Raji (cell line): ENCODE measurements around the gene PPARD.

Experiments used
- POLR2A ChIP-seq: IDR thresholded peaks from 2 replicates; pipeline ENCODE4 v1.6.1; 2011; ENCODE audit warnings: low read depth, low read length, control low read depth; ENCODE audit not compliant: insufficient read depth

Gene PPARD

GRCh38 chr6:35429463-35429862 lies 87.1 kb downstream of the PPARD start:
- TF ChIP-seq POLR2A, result no peak

DNA sequence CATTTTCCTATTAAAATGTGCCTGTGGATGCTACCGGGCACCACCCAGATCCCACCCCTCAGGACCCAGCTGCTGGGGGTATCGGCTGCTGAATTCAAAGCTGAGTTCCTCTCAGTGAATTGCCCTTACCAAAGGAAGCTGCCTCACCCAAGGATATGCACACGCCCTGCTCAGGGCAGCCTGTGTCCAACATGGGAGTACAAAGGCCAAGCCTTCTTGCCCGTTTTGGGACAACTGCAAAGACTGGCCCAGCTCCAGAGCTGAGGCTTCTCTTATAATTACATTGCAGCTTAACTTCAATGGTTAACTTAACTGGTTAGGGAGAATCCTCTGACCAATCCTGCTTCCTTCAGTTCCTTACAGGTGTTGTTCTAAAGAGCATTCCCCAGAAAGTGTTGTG lies 89.9 kb downstream of the PPARD start:
- no peak for TF ChIP-seq POLR2A

DNA sequence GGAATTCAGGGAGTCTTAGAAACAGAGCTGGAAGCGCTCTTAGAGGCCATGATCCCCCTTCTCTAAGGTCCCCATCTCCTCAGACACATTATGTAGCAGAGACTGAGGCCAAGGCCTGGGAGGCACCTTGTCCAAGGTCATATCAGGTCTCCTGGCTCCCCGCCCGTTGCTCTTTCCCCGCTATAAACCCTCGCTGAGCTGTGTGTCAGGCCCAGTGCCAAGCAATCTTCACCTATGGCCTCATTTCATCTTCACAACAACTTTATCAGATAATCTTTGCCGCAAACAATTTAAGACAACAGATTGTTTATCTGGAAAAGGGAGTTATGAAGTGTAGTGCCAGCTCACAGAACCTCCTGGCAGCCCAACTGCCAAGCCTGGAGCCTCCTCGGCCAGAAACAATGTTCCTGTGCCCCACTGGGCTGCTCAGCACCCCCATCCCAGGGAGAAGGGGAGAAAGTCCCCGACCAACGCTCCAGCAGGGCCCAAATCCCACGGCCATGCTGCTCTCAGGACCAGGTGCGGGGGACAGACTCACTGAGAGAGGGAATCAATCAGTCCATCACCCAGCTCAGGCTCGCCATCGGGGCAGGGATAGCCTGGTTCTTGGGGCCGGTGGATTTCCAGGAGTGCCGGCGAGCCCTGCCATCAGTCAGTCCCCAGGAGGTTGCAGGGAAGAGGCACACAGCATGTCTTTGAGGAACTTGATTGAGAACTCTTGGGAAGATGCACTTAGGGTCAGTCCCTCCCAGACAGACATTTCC lies 92.9 kb downstream of the PPARD start:
- TF ChIP-seq POLR2A, result no peak

DNA sequence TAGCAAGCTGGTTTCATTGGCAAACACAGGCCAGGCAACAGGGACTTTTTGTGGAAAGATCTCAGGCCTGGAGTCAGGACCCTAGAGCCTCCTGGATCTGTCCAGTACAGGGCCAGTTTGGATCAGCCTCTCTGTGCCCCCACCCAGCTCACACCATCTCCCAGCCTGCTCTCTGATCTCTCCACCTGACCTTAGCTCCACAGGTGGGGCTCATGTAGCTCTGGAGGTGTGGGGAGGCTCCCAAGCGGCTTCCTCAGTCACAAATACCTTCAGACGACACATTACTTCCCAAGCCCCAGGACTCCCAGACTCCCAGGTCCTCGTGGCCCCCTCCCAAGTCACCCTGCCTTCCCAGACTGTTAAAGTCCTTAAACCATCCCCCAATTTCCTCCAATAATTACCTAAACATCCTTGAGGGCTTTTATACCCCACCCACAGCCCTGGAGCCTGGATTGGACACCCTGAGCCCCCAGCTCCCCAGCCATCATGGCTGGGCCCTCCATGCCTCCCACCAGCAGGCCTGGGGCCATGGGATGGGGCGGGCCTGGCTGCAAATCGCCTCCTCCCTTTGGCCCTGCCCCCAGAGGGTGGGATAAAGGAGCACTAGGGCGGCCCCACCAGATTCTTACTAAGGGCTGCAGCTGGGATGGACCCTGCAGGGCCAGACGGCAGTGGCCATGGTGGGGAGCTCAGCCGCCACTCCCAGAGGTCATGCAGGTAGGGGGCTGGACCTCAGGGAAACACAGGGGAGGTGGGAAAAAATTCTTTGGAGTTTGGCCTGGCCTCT lies 93.9 kb downstream of the PPARD start:
- no peak for TF ChIP-seq POLR2A

GRCh38 chr6:35439308-35439707 lies 97.0 kb downstream of the PPARD start:
- TF ChIP-seq POLR2A, result no peak

DNA sequence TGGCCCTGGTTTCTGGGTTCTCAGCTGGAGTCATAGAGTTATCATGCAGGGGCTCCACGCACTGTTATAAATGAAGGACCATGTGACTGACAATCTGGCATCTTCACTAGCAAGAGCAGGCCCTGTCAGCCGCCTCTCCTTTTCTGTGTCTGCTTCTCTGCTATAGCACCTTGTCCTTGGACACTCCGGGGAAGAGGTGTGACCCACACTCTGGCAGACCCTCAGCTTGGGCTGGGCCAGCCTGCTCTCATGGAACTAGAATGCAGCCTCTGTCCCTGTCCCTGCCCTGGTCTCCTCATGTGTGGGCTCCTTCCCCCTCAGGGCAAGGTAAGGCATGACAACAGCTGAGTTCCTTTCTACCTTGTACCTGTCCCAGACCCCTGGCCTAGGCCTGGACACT lies 98.8 kb downstream of the PPARD start:
- TF ChIP-seq POLR2A, result no peak

DNA sequence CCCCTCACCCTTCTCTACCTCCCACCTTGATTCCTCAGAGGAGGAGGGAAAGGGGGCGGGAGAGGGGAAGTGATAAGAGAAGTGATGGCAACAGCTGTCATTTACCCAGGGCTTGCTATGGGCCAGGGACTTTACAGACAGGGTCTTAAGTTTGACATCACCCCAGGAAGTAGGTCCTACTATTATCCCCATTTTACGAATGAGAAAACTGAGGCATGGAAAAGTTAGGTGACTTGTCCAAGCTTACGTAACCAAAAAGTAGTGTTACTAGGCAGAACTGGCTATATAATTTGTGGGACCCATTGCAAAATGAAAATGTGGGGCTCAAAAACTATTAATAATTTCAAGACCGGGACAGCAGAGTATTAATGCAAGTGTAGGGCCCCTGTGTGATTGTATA lies 99.3 kb downstream of the PPARD start:
- no peak for TF ChIP-seq POLR2A

DNA sequence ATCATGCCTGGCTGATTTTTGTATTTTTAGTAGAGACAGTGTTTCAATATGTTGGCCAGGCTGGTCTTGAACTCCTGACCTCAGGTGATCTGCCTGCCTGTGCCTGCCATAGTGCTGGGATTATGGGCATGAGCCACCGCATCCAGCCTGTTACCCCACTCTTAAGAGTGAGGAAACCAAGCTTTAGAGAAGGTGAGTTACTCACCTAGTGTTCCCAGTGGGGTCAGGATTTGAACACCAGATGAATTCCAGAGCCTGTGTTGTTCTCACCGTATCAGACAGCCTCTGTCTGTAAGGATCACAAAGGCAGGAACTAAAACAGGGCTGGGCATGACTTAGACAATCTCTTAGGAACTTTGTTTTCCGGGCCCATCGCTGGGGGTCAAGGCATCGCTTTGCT lies 100.3 kb downstream of the PPARD start:
- TF ChIP-seq POLR2A, result no peak

GRCh38 chr6:35443341-35444030 lies 101.1 kb downstream of the PPARD start:
- no peak for TF ChIP-seq POLR2A

DNA sequence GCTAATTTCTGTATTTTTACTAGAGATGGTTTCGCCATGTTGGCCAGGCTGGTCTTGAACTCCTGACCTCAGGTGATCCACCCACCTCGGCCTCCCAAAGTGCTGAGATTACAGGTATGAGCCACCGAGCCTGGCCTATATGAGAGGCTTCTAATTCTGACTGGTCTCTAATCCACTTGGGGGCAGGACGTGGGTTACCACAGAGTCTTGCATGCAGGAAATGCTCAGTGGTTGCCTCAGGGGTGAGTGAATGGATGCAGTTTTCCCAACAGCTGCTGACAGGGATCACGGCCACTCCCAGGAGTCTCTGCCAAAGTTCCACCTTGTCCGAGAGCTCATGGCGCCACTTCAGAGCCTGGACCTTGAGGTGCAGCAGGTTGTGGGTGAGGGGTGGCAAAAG lies 103.3 kb downstream of the PPARD start:
- TF ChIP-seq POLR2A, result no peak

DNA sequence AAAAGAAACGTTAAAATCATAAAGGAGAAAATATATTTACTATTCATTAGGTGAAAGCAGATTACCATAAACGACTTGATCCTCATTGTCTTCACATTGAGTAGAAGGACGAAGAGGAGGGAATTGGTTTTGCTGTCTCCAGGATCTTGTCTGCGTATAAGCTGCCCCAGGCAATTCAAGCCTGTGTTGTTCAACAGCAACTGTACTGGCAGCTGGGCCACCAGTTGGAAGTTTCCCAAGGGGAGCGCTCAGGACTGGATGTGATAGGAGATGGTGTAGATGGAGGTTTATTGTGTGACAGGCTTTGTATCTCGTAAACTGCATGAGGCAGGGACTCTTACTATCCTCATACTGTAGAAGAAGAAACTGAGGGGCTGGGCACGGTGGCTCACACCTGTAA lies 105.8 kb downstream of the PPARD start:
- no peak for TF ChIP-seq POLR2A

DNA sequence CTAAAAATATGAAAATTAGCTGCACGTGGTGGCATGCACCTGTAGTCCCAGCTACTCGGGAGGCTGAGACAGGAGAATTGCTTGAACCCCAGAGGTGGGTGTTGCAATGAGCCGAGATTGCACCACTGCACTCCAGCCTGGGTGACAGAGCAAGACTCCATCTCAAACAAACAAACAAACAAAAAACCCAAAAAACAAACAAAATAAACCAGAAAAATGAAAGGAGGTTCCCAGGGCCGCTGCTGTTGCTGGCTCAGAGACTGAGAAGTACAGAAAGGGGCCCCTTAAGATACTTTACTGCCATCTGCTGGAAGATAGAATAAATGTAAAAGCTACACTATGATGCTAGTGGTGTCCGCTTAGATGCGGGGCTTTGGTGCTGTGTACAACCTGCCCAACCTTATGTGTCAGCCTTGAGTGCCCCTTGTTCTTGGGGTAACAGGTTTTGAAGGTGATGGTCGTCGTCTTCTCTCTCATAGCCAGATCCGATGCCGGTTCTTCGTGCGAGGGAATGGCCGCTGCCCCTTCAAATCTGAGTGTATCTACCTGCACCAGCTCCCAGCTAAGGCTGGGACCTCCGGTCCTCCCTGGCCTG lies 107.0 kb downstream of the PPARD start:
- TF ChIP-seq POLR2A, result no peak

GRCh38 chr6:35451354-35452182 lies 109.2 kb downstream of the PPARD start:
- no peak for TF ChIP-seq POLR2A

- peak; percentile 70 for TF ChIP-seq POLR2A
These were observed 110.1 kb downstream of the PPARD start, which contains the start of gene FANCE for GRCh38 chr6:35452183-35453090. Gene FANCE (plus strand): TSS chr6:35452338. CDS start chr6:35452546, 208 bp downstream.

- TF ChIP-seq POLR2A, result no peak
These were observed 110.9 kb downstream of the PPARD start for GRCh38 chr6:35453236-35453635.
